ENCODE data around the gene NUDT7.

GRCh38 chr16:77748421-77749005, 26.2 kb downstream of the NUDT7 start:
- no peak for TF ChIP-seq CTCF (IDR thresholded peaks at IDR 0.05)
- TF ChIP-seq POLR2A (IDR thresholded peaks at IDR 0.05), result no peak

Data from suprapubic skin (tissue), 3 donors.